K562 (cell line): Measurements from ENCODE around the gene NDRG3. TPM values are rescaled to one million over a fixed set of nuclear protein-coding genes. Genes with fewer than 3 reads are reported as not detected.
"Not testable (repeated sequence)": the region's sequence is repeated elsewhere in the genome, so short reads cannot be mapped to it uniquely, and the experiment has no call there.

Experiments used
- ATAC-seq: fragments of 200-7000 bp; cut with Tn5 transposase; 3 replicates; pipeline ENCODE4 v1.9.1; 2020; ENCODE audit warnings: moderate library complexity
- BruUV-seq: library from RNA; stranded (reverse); fragments of 400-500 nt; replicated peaks from 2 replicates; lab custom pipeline; 2021; lab: Mats Ljungman, UMichigan
- CTCF ChIA-PET: fragments of 300-600 bp; formaldehyde crosslinking; extraction: SDS; loops from one replicate; lab custom pipeline; 2021; ENCODE audit warnings: low intra/inter-chr PET ratio; lab: Yijun Ruan, JAX
- POLR2A ChIA-PET: fragments of 300-600, 350-650 bp; sonication (Branson Sonifier 250); formaldehyde crosslinking; extraction: SDS; loops from one replicate; lab custom pipeline; 2021; ENCODE audit warnings: antibody characterized with exemption, inconsistent platforms; lab: Yijun Ruan, JAX
- DNase-seq, 4 experiments: peaks; one replicate each; pipeline versions ENCODE4 v3.0.0 to v3.0.0-alpha.2; 2011 to 2018; ENCODE audit warnings: low spot score in 3 of 4, mixed read lengths in 3 of 4; ENCODE audit errors: extremely low read depth in 1 of 4
- FAIRE-seq: peaks from 2 replicates; lab custom pipeline; 2011; peaks lifted over from hg19 to GRCh38; lab: Jason Lieb, UNC
- H2AFZ ChIP-seq: 2 replicates; pipeline ENCODE4 v1.6.0; 2011; ENCODE audit warnings: low read depth, low read length, control low read depth, inconsistent platforms
- H3K27ac ChIP-seq: fragments of 200-600 bp; 3 replicates; pipeline ENCODE4 v1.8.0; 2011; ENCODE audit warnings: low read depth, mild to moderate bottlenecking, control low read depth, inconsistent platforms, low read length, moderate library complexity, mixed read lengths; ENCODE audit errors: extremely low read depth
- H3K27me3 ChIP-seq, 2 experiments: fragments of 300-600 bp in 1 of 2; 2 replicates in 1 of 2; 3 replicates in 1 of 2; pipeline versions ENCODE4 v1.6.0 to v1.8.0; 2011; ENCODE audit warnings: inconsistent platforms in 2 of 2, low read length in 2 of 2, mild to moderate bottlenecking in 1 of 2, mixed read lengths in 1 of 2, moderate library complexity in 1 of 2; ENCODE audit not compliant: control insufficient read depth in 2 of 2, insufficient read depth in 2 of 2
- H3K36me3 ChIP-seq: fragments of 300-600 bp; 3 replicates; pipeline ENCODE4 v1.8.0; 2011; ENCODE audit warnings: mild to moderate bottlenecking, low read length, inconsistent platforms; ENCODE audit not compliant: control insufficient read depth, insufficient read depth
- H3K4me1 ChIP-seq, 2 experiments: fragments of 200-600 bp in 1 of 2; replicated peaks in 1 of 2; 2 replicates in 1 of 2; 3 replicates in 1 of 2; pipeline versions ENCODE4 v1.5.1 to v1.8.0; 2011; ENCODE audit warnings: inconsistent platforms in 2 of 2, low read length in 2 of 2, mild to moderate bottlenecking in 1 of 2, mixed read lengths in 1 of 2, moderate library complexity in 1 of 2; ENCODE audit not compliant: control insufficient read depth in 2 of 2, insufficient read depth in 2 of 2
- H3K4me2 ChIP-seq: 2 replicates; pipeline ENCODE4 v1.6.1; 2011; ENCODE audit warnings: low read length, control low read depth, inconsistent platforms, mixed read lengths; ENCODE audit not compliant: insufficient read depth
- H3K4me3 ChIP-seq: fragments of 200-600 bp; sonication (generic), shearing (Covaris generic); 2 replicates; pipeline ENCODE4 v1.5.1; 2016; ENCODE audit warnings: control low read depth, inconsistent platforms
- H3K79me2 ChIP-seq: fragments of 200-600 bp; 3 replicates; pipeline ENCODE4 v1.8.0; 2011; ENCODE audit warnings: low read length, inconsistent platforms; ENCODE audit not compliant: control insufficient read depth, insufficient read depth
- H3K9ac ChIP-seq, 2 experiments: 2 replicates each; pipeline versions ENCODE4 v1.6.0 to v1.6.1; 2011; ENCODE audit warnings: low read depth in 2 of 2, low read length in 2 of 2, control low read depth in 1 of 2, inconsistent platforms in 1 of 2, mild to moderate bottlenecking in 1 of 2, mixed read lengths in 1 of 2; ENCODE audit not compliant: insufficient read depth in 1 of 2
- H3K9me1 ChIP-seq: one replicate; pipeline ENCODE4 v1.6.0; 2011; ENCODE audit warnings: inconsistent platforms, mild to moderate bottlenecking, low read length, moderate library complexity; ENCODE audit not compliant: control insufficient read depth, insufficient read depth
- H3K9me3 ChIP-seq: replicated peaks from 2 replicates; pipeline ENCODE4 v1.5.1; 2011; ENCODE audit warnings: low read depth, low read length, inconsistent platforms; ENCODE audit not compliant: control insufficient read depth, insufficient read depth
- H4K20me1 ChIP-seq: replicated peaks from 2 replicates; pipeline ENCODE4 v1.6.1; 2011; ENCODE audit warnings: low read length, inconsistent platforms, mixed read lengths; ENCODE audit not compliant: control insufficient read depth, insufficient read depth
- PYGO2 ChIP-seq: fragments of 450-650 bp; IDR thresholded peaks from 2 replicates; pipeline ENCODE4 v1.6.1; 2016; ENCODE audit warnings: mild to moderate bottlenecking, missing genetic modification characterization, moderate library complexity, missing compliant biosample characterization
- ZFP30 ChIP-seq: fragments of 250-450 bp; sonication (Bioruptor Pico); IDR thresholded peaks from 2 replicates; pipeline ENCODE4 v1.8.0; 2022; ENCODE audit warnings: moderate library complexity, mild to moderate bottlenecking, inconsistent platforms, borderline replicate concordance
- ZNF121 ChIP-seq: sonication (generic); formaldehyde crosslinking; conservative IDR thresholded peaks from 2 replicates; pipeline ENCODE4 v1.8.0; 2022; ENCODE audit warnings: missing genetic modification reagents
- WGBS: fragments of 100-300 bp; shearing (Covaris generic); methylation state at CpG from one replicate; pipeline ENCODE4 v1.1.6; 2016; ENCODE audit warnings: low coverage, mixed read lengths; ENCODE audit not compliant: insufficient coverage; ENCODE audit errors: missing lambda C conversion rate; 5-methylcytosine and 5-hydroxymethylcytosine counted together
- in situ Hi-C: fragments of 300-500 bp; cut with MboI; formaldehyde crosslinking; loops from 4 replicates; pipeline ENCODE4 v1.15.0; 2018; ENCODE audit warnings: inconsistent platforms, mixed read lengths
- intact Hi-C: fragments of 100-400 bp; cut with micrococcal nuclease; formaldehyde crosslinking; loops from 2 replicates; pipeline ENCODE4 v1.14.2; 2022
- polyA plus RNA-seq, 8 experiments: library from polyadenylated mRNA; depleted of rRNA in 4 of 8; stranded (reverse) in 5 of 8; unstranded in 3 of 8; fragments of >200 nt; fragmentation: Nextera tagmentation in 2 of 8; fragmentation: Illumina TruSeq in 1 of 8; extraction: Ambion mirVana in 2 of 8; extraction: Trizol in 1 of 8; gene quantifications; 2 replicates each; pipeline versions ENCODE4 v1.2.1 to v1.2.3, GENCODE V29; 2011 to 2014; ENCODE audit warnings: inconsistent platforms in 1 of 8, missing spikeins in 1 of 8
- total RNA-seq, 7 experiments: library from RNA; depleted of rRNA in 6 of 7; stranded (reverse); fragments of >200 nt in 6 of 7; fragmentation: Illumina TruSeq in 2 of 7; extraction: Trizol in 2 of 7; gene quantifications; 2 replicates each; pipeline versions ENCODE4 v1.2.1 to v1.2.3, GENCODE V29; 2011 to 2021; ENCODE audit warnings: low replicate concordance in 1 of 7
- TF ChIP-seq, protein P1 (sequence below): fragments of 450-650 bp; IDR thresholded peaks from one replicate; pipeline ENCODE4 v1.6.1; 2018; ENCODE audit warnings: mild to moderate bottlenecking, moderate library complexity; ENCODE audit not compliant: partially characterized antibody
- TF ChIP-seq, protein P2 (sequence below): sonication (generic); formaldehyde crosslinking; IDR thresholded peaks from 2 replicates; pipeline ENCODE4 v1.5.0; 2020; ENCODE audit warnings: missing genetic modification reagents

The NDRG3 gene
- total and polyA plus RNA-seq, 9 of the 15 experiments (the other 6 are each of a cell fraction or from before 2014, with no cell fraction given): 14.6 to 39.4 (median 24.4) TPM

DNA sequence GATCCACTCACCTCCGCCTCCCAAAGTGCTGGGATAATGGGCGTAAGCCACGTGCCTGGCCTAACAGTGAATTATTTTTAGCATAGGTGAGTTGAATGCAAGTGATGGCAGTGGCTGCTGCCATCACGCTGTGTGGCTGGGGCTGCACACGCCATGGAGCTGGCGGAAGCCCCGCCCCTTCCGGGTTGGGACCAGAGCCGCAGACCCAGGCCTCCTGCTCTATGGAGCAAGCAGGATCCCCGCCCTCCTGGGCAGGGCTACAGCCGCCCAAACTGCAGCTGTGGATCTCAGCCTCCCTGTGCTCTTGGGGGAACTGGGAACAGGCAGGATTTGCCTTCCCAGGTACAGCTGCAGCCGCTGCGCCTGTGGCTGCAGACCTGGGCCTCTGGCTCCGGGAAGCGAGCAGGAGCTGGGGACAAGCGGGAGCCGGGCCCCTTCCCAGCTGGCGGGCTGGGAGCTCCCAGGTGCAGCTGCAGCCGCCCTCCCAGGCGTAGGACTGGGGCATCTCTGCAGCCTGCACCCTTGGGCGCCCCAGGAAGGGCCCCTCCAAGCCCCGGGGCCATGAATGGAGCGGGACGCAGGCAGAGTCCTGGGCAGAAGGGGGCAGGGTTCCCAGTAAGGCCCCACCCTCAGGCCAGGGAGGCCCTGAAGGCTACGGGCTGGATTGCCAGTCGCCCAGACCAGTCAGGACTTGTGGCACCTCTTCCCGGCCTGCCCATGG, 69.0 kb downstream of the NDRG3 start (continued):
- TF ChIP-seq ZFP30 (CRISPR knock-in tag): no peak
- TF ChIP-seq, protein P1, sequence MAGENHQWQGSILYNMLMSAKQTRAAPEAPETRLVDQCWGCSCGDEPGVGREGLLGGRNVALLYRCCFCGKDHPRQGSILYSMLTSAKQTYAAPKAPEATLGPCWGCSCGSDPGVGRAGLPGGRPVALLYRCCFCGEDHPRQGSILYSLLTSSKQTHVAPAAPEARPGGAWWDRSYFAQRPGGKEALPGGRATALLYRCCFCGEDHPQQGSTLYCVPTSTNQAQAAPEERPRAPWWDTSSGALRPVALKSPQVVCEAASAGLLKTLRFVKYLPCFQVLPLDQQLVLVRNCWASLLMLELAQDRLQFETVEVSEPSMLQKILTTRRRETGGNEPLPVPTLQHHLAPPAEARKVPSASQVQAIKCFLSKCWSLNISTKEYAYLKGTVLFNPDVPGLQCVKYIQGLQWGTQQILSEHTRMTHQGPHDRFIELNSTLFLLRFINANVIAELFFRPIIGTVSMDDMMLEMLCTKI: no peak
- TF ChIP-seq PYGO2 (tag): no peak
- TF ChIP-seq, protein P2, sequence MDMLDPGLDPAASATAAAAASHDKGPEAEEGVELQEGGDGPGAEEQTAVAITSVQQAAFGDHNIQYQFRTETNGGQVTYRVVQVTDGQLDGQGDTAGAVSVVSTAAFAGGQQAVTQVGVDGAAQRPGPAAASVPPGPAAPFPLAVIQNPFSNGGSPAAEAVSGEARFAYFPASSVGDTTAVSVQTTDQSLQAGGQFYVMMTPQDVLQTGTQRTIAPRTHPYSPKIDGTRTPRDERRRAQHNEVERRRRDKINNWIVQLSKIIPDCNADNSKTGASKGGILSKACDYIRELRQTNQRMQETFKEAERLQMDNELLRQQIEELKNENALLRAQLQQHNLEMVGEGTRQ (CRISPR knock-in tag): no peak
- TF ChIP-seq, all 486 proteins: peak for 0

DNA sequence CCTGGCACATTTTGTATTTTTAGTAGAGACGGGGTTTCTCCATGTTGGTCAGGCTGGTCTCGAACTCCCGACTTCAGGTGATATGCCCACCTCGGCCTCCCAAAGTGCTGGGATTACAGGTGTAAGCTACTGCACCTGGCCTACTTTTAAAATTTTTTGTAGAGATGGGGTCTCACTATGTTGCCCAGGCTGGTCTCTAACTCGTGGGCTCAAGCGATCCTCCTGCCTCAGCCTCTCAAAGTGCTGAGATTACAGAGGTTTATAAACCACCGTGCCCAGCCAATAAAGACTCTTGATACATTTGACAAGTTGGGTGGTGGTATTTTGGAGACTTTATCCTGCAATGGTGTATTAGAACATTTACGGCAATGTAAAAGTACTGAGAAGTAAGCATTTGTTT, 70.3 kb downstream of the NDRG3 start:
- DNase-seq, H2AFZ ChIP-seq, H3K79me2 ChIP-seq, H3K4me3 ChIP-seq, FAIRE-seq, in situ Hi-C loops, H3K9ac ChIP-seq, H3K36me3 ChIP-seq, H3K9me1 ChIP-seq, ATAC-seq, H3K9me3 ChIP-seq, H4K20me1 ChIP-seq, BruUV-seq, H3K27me3 ChIP-seq, H3K4me2 ChIP-seq, H3K4me1 ChIP-seq, H3K27ac ChIP-seq, intact Hi-C loops, CTCF ChIA-PET: not testable (repeated sequence)
- TF ChIP-seq ZNF121: peak; percentile 79
- 94% methylated on average over 8 of the region's 8 CpGs for WGBS
- POLR2A ChIA-PET: interaction anchor here (0.9 kb wide), 1 partner anchor 15 kb away, joined by 3 read pairs; no protein-coding TSS in a partner anchor
